ENCODE results near the gene CASP7.

DNA sequence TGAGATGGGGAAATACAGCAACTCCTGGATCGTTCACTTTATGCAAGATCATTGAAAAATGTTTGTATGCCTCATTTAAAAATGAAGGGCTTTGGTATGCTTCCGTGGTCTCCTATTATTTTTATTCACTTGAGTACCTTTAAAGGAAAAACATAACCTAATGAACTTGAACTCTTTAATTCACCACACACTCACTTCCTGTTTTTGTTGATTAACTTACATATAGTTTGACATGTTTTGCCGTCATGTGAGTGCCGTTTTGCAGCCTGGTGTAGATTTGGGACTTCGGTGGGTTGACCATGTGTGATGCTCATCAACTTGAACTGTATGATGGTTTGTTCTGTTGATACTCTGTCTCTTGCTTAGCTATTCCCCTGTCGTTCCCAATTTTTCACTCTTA lies 28.9 kb downstream of the CASP7 start:
- TF ChIP-seq ZBTB7A (IDR thresholded peaks at IDR 0.05; ENCODE audit: low read depth) (no peak), RAD21 (IDR thresholded peaks at IDR 0.05; ENCODE audit: low read depth) (no peak)
